ENCODE data around the gene RNF144B. TPM values are rescaled to one million over a fixed set of nuclear protein-coding genes. Genes with fewer than 3 reads are reported as not detected.

Gene RNF144B
- total and polyA plus RNA-seq, 9 of the 15 experiments (the other 6 are each of a cell fraction or from before 2014, with no cell fraction given) = 0.01 TPM; not detected in 8

GRCh38 chr6:18507561-18507960, 120.4 kb downstream of the RNF144B start:
- Histone ChIP-seq H2AFZ (ENCODE audit: low read depth, low read length) (no peak overlapping the region), H4K20me1 (replicated peaks; ENCODE audit: control insufficient read depth, insufficient read depth, low read length) (no peaks in the 10 kb centered on the region), H3K4me1 (replicated peaks in 1 of 2; ENCODE audit: control insufficient read depth in 2 of 2, insufficient read depth in 2 of 2, low read length in 2 of 2) (peaks cover 0 to 6% of the 10 kb centered on the region in 2 experiments; a peak in 1 of 5 replicates), H3K79me2 (ENCODE audit: control insufficient read depth, insufficient read depth, low read length) (no peaks in the 10 kb centered on the region), H3K9ac (ENCODE audit: insufficient read depth in 1 of 2, low read depth in 2 of 2, low read length in 2 of 2) (no peak overlapping the region), H3K9me3 (replicated peaks; ENCODE audit: control insufficient read depth, insufficient read depth, low read depth, low read length) (no peaks in the 10 kb centered on the region), H3K27me3 (ENCODE audit: control insufficient read depth in 2 of 2, insufficient read depth in 2 of 2, low read length in 2 of 2) (peaks cover 0 to 6% of the 10 kb centered on the region in 2 experiments; a peak in 1 of 5 replicates), H3K27ac (ENCODE audit: extremely low read depth, low read depth, low read length) (no peak overlapping the region), H3K36me3 (ENCODE audit: control insufficient read depth, insufficient read depth, low read length) (no peaks in the 10 kb centered on the region), H3K4me3 (no peak overlapping the region), H3K9me1 (ENCODE audit: control insufficient read depth, insufficient read depth, low read length) (no peaks in the 10 kb centered on the region), H3K4me2 (ENCODE audit: insufficient read depth, low read length) (no peak overlapping the region)
- no peak for ATAC-seq
- 0% methylated on average over 2 of the region's 2 CpGs for WGBS (ENCODE audit: insufficient coverage, low coverage, missing lambda C conversion rate)
- intact Hi-C loops (cut with micrococcal nuclease) = loop anchor here (10.0 kb wide), 1 partner anchor 703 kb away; no protein-coding TSS in a partner anchor
- DNase-seq (ENCODE audit: extremely low read depth in 1 of 4, low spot score in 3 of 4) = no peak
- POLR2A ChIA-PET = interaction anchor here (2.1 kb wide), 1 partner anchor 9 kb away, joined by 8 read pairs; no protein-coding TSS in a partner anchor
- no peak for FAIRE-seq
- in situ Hi-C loops (cut with MboI) = no loop called here
- BruUV-seq (replicated peaks) = no TSS peak
- CTCF ChIA-PET (ENCODE audit: low intra/inter-chr PET ratio) = no interaction called here
- TF ChIP-seq NFYB (IDR thresholded peaks at IDR 0.05; ENCODE audit: extremely low read depth, insufficient read length) = no peak
- TF ChIP-seq SUPT5H (IDR thresholded peaks at IDR 0.05) = no peak
- TF ChIP-seq ZNF133 (CRISPR knock-in tag; IDR thresholded peaks at IDR 0.05) = no peak
- TF ChIP-seq RFX5 (IDR thresholded peaks at IDR 0.05; ENCODE audit: low read depth, low read length) = no peak

- Histone ChIP-seq H3K27ac (ENCODE audit: extremely low read depth, low read depth, low read length) (no peak overlapping the region), H4K20me1 (replicated peaks; ENCODE audit: control insufficient read depth, insufficient read depth, low read length) (no peaks in the 10 kb centered on the region), H3K9me1 (ENCODE audit: control insufficient read depth, insufficient read depth, low read length) (no peaks in the 10 kb centered on the region), H3K9me3 (replicated peaks; ENCODE audit: control insufficient read depth, insufficient read depth, low read depth, low read length) (no peaks in the 10 kb centered on the region), H3K9ac (ENCODE audit: insufficient read depth in 1 of 2, low read depth in 2 of 2, low read length in 2 of 2) (no peak overlapping the region), H3K36me3 (ENCODE audit: control insufficient read depth, insufficient read depth, low read length) (no peaks in the 10 kb centered on the region), H3K27me3 (ENCODE audit: control insufficient read depth in 2 of 2, insufficient read depth in 2 of 2, low read length in 2 of 2) (peaks cover 0 to 6% of the 10 kb centered on the region in 2 experiments; a peak in 1 of 5 replicates), H3K4me1 (replicated peaks in 1 of 2; ENCODE audit: control insufficient read depth in 2 of 2, insufficient read depth in 2 of 2, low read length in 2 of 2) (0 out of 5 replicates have a peak, but pooled peaks cover 0 to 6% of the 10 kb centered on the region in 2 experiments), H2AFZ (ENCODE audit: low read depth, low read length) (no peak overlapping the region), H3K4me3 (no peak overlapping the region), H3K79me2 (ENCODE audit: control insufficient read depth, insufficient read depth, low read length) (no peaks in the 10 kb centered on the region), H3K4me2 (ENCODE audit: insufficient read depth, low read length) (no peak overlapping the region)
- no peak for FAIRE-seq
- no peak for TF ChIP-seq ZNF224 (CRISPR knock-in tag; IDR thresholded peaks at IDR 0.05)
- TF ChIP-seq, protein P1, sequence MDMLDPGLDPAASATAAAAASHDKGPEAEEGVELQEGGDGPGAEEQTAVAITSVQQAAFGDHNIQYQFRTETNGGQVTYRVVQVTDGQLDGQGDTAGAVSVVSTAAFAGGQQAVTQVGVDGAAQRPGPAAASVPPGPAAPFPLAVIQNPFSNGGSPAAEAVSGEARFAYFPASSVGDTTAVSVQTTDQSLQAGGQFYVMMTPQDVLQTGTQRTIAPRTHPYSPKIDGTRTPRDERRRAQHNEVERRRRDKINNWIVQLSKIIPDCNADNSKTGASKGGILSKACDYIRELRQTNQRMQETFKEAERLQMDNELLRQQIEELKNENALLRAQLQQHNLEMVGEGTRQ (CRISPR knock-in tag; IDR thresholded peaks at IDR 0.05) = peak; percentile 30; the same call in 1 of the 2 replicates
- ATAC-seq = no peak
- ChIA-PET CTCF (ENCODE audit: low intra/inter-chr PET ratio) (no interaction called here), POLR2A (no interaction called here)
- peak in 2 of 4 experiments; percentile 18 to 27 for DNase-seq (ENCODE audit: extremely low read depth in 1 of 4, low spot score in 3 of 4)
- no TSS peak for BruUV-seq (replicated peaks)
- intact Hi-C loops (cut with micrococcal nuclease) = loop anchor here (10.0 kb wide), 1 partner anchor 705 kb away; no protein-coding TSS in a partner anchor
- in situ Hi-C loops (cut with MboI) = no loop called here
- 4% methylated on average over 3 of the region's 3 CpGs for WGBS (ENCODE audit: insufficient coverage, low coverage, missing lambda C conversion rate)
Measured at GRCh38 chr6:18509871-18510643, 122.9 kb downstream of the RNF144B start.

Measured in K562 (cell line).